Sigmoid colon (tissue), 7 donors: ENCODE results near the gene TNIK. TPM values are rescaled to one million over a fixed set of nuclear protein-coding genes. Genes with fewer than 3 reads are reported as not detected.

Source experiments
- DNase-seq: peaks from one replicate; pipeline ENCODE4 v3.0.0-alpha.2; 2019
- H3K27ac ChIP-seq, 4 donors: fragments of 200-600 bp; sonication (generic); one replicate each; pipeline ENCODE4 v1.5.1; 2016 to 2019; ENCODE audit warnings: mild to moderate bottlenecking in 1 of 4
- H3K27me3 ChIP-seq, 3 donors: fragments of 200-600 bp; sonication (generic); one replicate each; pipeline ENCODE4 v1.5.1; 2019; ENCODE audit warnings: mild to moderate bottlenecking in 1 of 3
- H3K36me3 ChIP-seq, 4 donors: fragments of 200-600 bp; sonication (generic); one replicate each; pipeline ENCODE4 v1.5.1; 2016 to 2019
- H3K4me1 ChIP-seq, 4 donors: fragments of 200-600 bp; sonication (generic); one replicate each; pipeline ENCODE4 v1.5.1; 2017 to 2019
- H3K4me3 ChIP-seq, 4 donors: fragments of 200-600 bp; sonication (generic); one replicate each; pipeline ENCODE4 v1.5.1; 2017 to 2019; ENCODE audit warnings: mild to moderate bottlenecking in 2 of 4, moderate library complexity in 1 of 4
- H3K9me3 ChIP-seq, 4 donors: fragments of 200-600 bp in 3 of 4; sonication (generic) in 3 of 4; one replicate each; pipeline versions ENCODE4 v1.5.1 to v1.6.1; 2013 to 2019
- EP300 ChIP-seq, 4 donors: sonication (generic); formaldehyde crosslinking; IDR thresholded peaks; one replicate each; pipeline ENCODE4 v1.6.1; 2017; ENCODE audit warnings: antibody characterized with exemption in 4 of 4
- POLR2A ChIP-seq, 2 donors: fragments of 450-650 bp; IDR thresholded peaks; one replicate each; pipeline ENCODE4 v1.6.1; 2016; ENCODE audit warnings: antibody characterized with exemption in 2 of 2, mild to moderate bottlenecking in 2 of 2, moderate library complexity in 2 of 2
- POLR2AphosphoS5 ChIP-seq, 4 donors: sonication (generic); formaldehyde crosslinking; IDR thresholded peaks; one replicate each; pipeline ENCODE4 v1.6.1; 2017; ENCODE audit warnings: antibody characterized with exemption in 4 of 4
- WGBS, 2 donors: extraction: QIAGEN DNeasy Blood & Tissue Kit; methylation state at CpG; one replicate each; pipeline ENCODE4 v1.1.7; 2013; 5-methylcytosine and 5-hydroxymethylcytosine counted together
- intact Hi-C: fragments of 100-400 bp; cut with DNase I; formaldehyde crosslinking; loops from one replicate; pipeline ENCODE4 v1.15.1; 2023
- polyA plus RNA-seq, 3 donors: library from polyadenylated mRNA; stranded (reverse); fragments of 200-250 nt; gene quantifications; one replicate each; pipeline ENCODE4 v1.2.3, GENCODE V29; 2013
- total RNA-seq, 4 donors: library from RNA; depleted of rRNA; stranded (reverse); fragments of >200 nt; gene quantifications; one replicate each; pipeline ENCODE4 v1.1.0, GENCODE V29; 2016
- TF ChIP-seq, protein P1 (sequence below), 4 experiments: fragments of 450-650 bp in 3 of 4; fragments of 200-600 bp in 1 of 4; IDR thresholded peaks; one replicate each; pipeline ENCODE4 v1.5.1; 2016 to 2019; ENCODE audit warnings: antibody characterized with exemption in 4 of 4, mild to moderate bottlenecking in 3 of 4, moderate library complexity in 2 of 4
- donor health status: healthy with polysubstance abuse.
- donor health status: Bipolar disorder and iron deficiency.
- donor health status: healthy.

The TNIK gene
- total and polyA plus RNA-seq, 7 donors, result 5.4 to 21.3 (median 9.2) TPM

DNA sequence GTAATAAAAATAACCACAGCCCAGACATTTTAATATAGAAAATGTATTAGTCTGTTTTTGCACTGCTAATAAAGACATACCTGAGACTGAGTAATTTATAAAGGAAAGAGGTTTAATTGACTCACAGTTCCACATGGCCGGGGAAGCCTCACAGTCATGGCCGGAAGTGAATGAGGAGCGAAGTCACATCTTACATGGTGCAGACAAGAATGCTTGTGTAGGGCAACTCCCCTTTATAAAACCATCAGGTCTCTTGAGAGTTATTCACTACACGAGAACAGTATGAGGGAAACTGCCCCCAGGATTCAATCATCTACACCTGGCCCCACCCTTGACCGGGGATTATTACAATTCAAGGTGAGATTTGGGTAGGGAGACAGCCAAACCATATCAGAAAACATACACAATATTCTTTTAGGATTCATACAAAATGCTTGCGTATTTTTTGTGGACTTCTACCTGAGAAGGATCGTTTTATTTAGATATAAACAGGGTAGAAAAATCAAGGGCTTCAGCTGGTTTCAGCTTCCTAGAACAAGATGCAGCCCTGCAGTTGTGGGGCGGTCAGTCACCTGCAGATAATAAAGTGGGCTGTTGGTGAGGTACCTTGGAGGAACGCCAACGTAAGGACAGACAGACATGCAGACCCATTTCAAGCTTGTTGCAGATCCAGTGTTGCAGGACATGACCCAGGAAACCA, 101.9 kb downstream of the TNIK start:
- H3K27me3 ChIP-seq, result no peaks in the 10 kb centered on the region
- intact Hi-C loops, result no loop called here
- WGBS, 2 donors, result 20 to 56% methylated on average over 10 of the region's 10 CpGs
- H3K36me3 ChIP-seq, result no peaks in the 10 kb centered on the region
- H3K4me1 ChIP-seq, result peaks cover 0 to 15% (median 7%) of the 10 kb centered on the region in 4 donors
- H3K27ac ChIP-seq, result no peak overlapping the region
- no peak for TF ChIP-seq POLR2A (IDR thresholded peaks at IDR 0.05)
- no peak for TF ChIP-seq EP300 (IDR thresholded peaks at IDR 0.05)
- no peak for TF ChIP-seq POLR2AphosphoS5 (IDR thresholded peaks at IDR 0.05)
- TF ChIP-seq, protein P1, sequence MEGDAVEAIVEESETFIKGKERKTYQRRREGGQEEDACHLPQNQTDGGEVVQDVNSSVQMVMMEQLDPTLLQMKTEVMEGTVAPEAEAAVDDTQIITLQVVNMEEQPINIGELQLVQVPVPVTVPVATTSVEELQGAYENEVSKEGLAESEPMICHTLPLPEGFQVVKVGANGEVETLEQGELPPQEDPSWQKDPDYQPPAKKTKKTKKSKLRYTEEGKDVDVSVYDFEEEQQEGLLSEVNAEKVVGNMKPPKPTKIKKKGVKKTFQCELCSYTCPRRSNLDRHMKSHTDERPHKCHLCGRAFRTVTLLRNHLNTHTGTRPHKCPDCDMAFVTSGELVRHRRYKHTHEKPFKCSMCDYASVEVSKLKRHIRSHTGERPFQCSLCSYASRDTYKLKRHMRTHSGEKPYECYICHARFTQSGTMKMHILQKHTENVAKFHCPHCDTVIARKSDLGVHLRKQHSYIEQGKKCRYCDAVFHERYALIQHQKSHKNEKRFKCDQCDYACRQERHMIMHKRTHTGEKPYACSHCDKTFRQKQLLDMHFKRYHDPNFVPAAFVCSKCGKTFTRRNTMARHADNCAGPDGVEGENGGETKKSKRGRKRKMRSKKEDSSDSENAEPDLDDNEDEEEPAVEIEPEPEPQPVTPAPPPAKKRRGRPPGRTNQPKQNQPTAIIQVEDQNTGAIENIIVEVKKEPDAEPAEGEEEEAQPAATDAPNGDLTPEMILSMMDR (IDR thresholded peaks at IDR 0.05), result no peak
- no peaks in the 10 kb centered on the region for H3K9me3 ChIP-seq
- H3K4me3 ChIP-seq, result no peak overlapping the region
- DNase-seq, result no peak

DNA sequence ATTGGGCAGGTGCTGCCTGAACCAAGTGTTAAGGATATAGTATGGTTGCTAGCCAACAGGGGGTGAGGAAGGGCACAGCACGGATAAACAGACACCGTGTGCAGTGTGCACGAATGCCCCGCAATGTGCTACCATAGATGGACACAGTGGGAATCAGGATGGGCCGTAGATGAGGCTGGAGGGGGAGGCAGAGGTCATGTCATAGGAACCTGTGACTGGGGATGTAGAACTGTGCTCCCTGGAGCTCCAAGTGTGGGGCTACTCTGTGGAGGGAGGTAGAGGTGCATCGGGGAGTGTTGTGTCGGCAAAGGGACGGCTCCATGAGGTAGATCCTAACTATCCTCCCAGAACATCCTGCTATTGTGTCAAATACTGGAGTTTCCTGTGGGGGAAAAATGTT, 102.5 kb downstream of the TNIK start:
- H3K27ac ChIP-seq, result no peak overlapping the region
- no peaks in the 10 kb centered on the region for H3K27me3 ChIP-seq
- WGBS, 2 donors, result 94 to 96% methylated on average over 8 of the region's 8 CpGs
- peaks cover 0 to 16% (median 4%) of the 10 kb centered on the region in 4 donors for H3K4me1 ChIP-seq
- DNase-seq, result no peak
- intact Hi-C loops, result no loop called here
- no peaks in the 10 kb centered on the region for H3K9me3 ChIP-seq
- no peaks in the 10 kb centered on the region for H3K36me3 ChIP-seq
- no peak overlapping the region for H3K4me3 ChIP-seq
- TF ChIP-seq, protein P1 (IDR thresholded peaks at IDR 0.05), result no peak
- TF ChIP-seq POLR2AphosphoS5 (IDR thresholded peaks at IDR 0.05) (no peak), POLR2A (IDR thresholded peaks at IDR 0.05) (no peak), EP300 (IDR thresholded peaks at IDR 0.05) (no peak)

DNA sequence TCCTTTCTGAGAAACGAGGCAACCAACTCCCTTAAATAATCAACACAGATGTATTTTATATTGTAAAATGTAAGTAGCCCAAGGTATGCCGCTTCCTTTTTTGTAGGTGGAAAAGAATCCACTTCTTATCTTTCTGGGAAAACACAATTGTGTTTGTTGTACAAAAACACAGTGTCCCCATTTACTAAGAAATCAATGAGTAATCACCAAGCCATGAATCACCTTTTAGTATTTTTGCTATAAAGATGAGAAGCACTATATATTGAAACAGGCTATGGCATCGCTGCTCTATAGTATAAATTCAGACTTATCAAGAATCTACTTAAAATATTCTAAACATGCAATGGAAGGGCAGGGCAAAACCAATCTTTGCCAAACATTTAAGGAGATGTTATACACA, 104.0 kb downstream of the TNIK start:
- WGBS, 2 donors, result 50 to 71% methylated on average over 3 of the region's 3 CpGs
- no peaks in the 10 kb centered on the region for H3K9me3 ChIP-seq
- no peak overlapping the region for H3K27ac ChIP-seq
- peaks cover 0 to 20% (median 9%) of the 10 kb centered on the region in 4 donors for H3K4me1 ChIP-seq
- H3K4me3 ChIP-seq, result no peak overlapping the region
- H3K36me3 ChIP-seq, result no peaks in the 10 kb centered on the region
- DNase-seq, result no peak
- no peaks in the 10 kb centered on the region for H3K27me3 ChIP-seq
- TF ChIP-seq POLR2AphosphoS5 (IDR thresholded peaks at IDR 0.05) (no peak), EP300 (IDR thresholded peaks at IDR 0.05) (no peak), POLR2A (IDR thresholded peaks at IDR 0.05) (no peak)
- TF ChIP-seq, protein P1 (IDR thresholded peaks at IDR 0.05), result no peak
- intact Hi-C loops, result no loop called here

DNA sequence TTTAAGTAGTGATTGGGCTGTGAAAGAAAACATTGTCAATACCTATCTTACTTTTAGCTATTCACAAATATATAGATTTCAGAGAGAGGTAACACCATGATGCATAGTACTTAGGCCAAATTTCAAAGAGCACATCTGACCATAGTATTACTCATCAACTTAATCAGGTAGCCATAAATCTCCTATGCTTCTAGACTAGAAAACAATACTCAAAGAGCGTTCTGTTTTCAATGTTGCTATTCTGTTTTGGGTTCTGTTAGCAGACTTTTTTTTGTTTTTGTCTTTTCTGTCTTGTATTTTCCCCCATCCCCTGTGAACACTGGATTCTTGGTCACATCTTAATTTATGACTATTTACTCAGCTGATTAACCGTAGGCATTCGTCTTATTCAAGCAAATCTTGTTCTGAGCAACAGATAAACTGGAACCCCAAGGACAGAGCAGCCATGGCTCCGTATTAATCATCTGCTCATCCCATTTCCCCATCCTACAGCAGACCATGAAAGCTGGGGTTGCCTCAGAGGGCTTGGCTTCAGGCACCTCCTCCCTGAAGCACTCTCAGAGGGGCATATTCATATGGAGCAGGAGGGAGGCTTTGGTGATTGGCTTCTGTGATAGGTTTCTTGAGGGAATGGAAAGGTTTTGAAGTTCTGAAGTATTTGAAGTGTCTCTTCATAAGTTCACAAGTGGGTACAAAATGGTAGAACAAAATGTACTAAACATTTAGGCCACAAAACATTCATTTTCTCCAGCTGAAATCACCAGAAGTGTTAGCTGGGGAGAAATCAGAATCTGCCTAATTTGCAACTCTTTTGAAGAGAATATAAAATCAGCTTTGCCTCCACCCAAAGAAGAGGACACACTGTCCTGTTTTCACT, 105.3 kb downstream of the TNIK start:
- no peak for DNase-seq
- Histone ChIP-seq H3K4me3 (no peak overlapping the region), H3K36me3 (no peaks in the 10 kb centered on the region), H3K9me3 (no peaks in the 10 kb centered on the region), H3K4me1 (peaks cover 0 to 20% (median 9%) of the 10 kb centered on the region in 4 donors), H3K27me3 (no peaks in the 10 kb centered on the region), H3K27ac (no peak overlapping the region)
- intact Hi-C loops, result no loop called here
- 80 to 91% methylated on average over 4 of the region's 4 CpGs for WGBS, 2 donors
- TF ChIP-seq POLR2A (IDR thresholded peaks at IDR 0.05) (no peak), POLR2AphosphoS5 (IDR thresholded peaks at IDR 0.05) (no peak), EP300 (IDR thresholded peaks at IDR 0.05) (no peak)
- TF ChIP-seq, protein P1 (IDR thresholded peaks at IDR 0.05), result no peak
